HG03045 (cell line): ENCODE results near the gene CTNNBIP1.
"Not testable (repeated sequence)": the region's sequence is repeated elsewhere in the genome, so short reads cannot be mapped to it uniquely, and the experiment has no call there.

Source experiments
- ATAC-seq: cut with Tn5 transposase; IDR thresholded peaks from one replicate; pipeline ENCODE4 v1.9.1; 2021; ENCODE audit warnings: mild to moderate bottlenecking, moderate library complexity; ENCODE audit not compliant: unreplicated experiment

Gene CTNNBIP1

GRCh38 chr1:9910076-9910422 is at the start of gene CTNNBIP1:
Gene CTNNBIP1 (minus strand): TSS chr1:9910269. CDS start chr1:9872064, 38,205 bp downstream.
- ATAC-seq: peak; percentile 80

GRCh38 chr1:9957726-9958125 is 47.7 kb upstream of the CTNNBIP1 start:
- ATAC-seq: no peak

GRCh38 chr1:9946315-9946714 is 36.2 kb upstream of the CTNNBIP1 start:
- ATAC-seq: no peak

- ATAC-seq: peak; percentile 95
Observed at GRCh38 chr1:9942939-9943788, 33.1 kb upstream of the CTNNBIP1 start, which contains the start of the genes LZIC and NMNAT1. Gene LZIC (minus strand): TSS chr1:9943391. CDS start chr1:9936619, 6,772 bp downstream. Gene NMNAT1 (plus strand): TSS chr1:9943475. CDS start chr1:9972074, 28,599 bp downstream.

- ATAC-seq: no peak
Observed at GRCh38 chr1:9942399-9942938, 32.4 kb upstream of the CTNNBIP1 start.

- ATAC-seq: no peak
Observed at GRCh38 chr1:9929431-9930385, 19.6 kb upstream of the CTNNBIP1 start.

- ATAC-seq: no peak
Observed at GRCh38 chr1:9927259-9927658, 17.2 kb upstream of the CTNNBIP1 start.

GRCh38 chr1:9922342-9922741 is 12.3 kb upstream of the CTNNBIP1 start:
- no peak for ATAC-seq

- no peak for ATAC-seq
Observed at GRCh38 chr1:9920606-9921005, 10.5 kb upstream of the CTNNBIP1 start.

- ATAC-seq: no peak
Observed at GRCh38 chr1:9917901-9918300, 7.8 kb upstream of the CTNNBIP1 start.

GRCh38 chr1:9917495-9917894 is 7.4 kb upstream of the CTNNBIP1 start:
- not testable (repeated sequence) for ATAC-seq

- ATAC-seq: no peak
Observed at GRCh38 chr1:9916452-9916851, 6.4 kb upstream of the CTNNBIP1 start.

- no peak for ATAC-seq
Observed at GRCh38 chr1:9914610-9914937, 4.5 kb upstream of the CTNNBIP1 start.

- no peak for ATAC-seq
Observed at GRCh38 chr1:9912264-9912936, 2.3 kb upstream of the CTNNBIP1 start.

- ATAC-seq: peak; percentile 94
Observed at GRCh38 chr1:9910423-9911178, 532 bp upstream of the CTNNBIP1 start.

- ATAC-seq: no peak
Observed at GRCh38 chr1:9909234-9910046, 629 bp downstream of the CTNNBIP1 start.

GRCh38 chr1:9908871-9909233 is 1.2 kb downstream of the CTNNBIP1 start:
- ATAC-seq: no peak

GRCh38 chr1:9907441-9907840 is 2.6 kb downstream of the CTNNBIP1 start:
- no peak for ATAC-seq

GRCh38 chr1:9906466-9906865 is 3.6 kb downstream of the CTNNBIP1 start:
- no peak for ATAC-seq
